Measurements from ENCODE around the gene PVALEF.

- TF ChIP-seq TAF1 (IDR thresholded peaks at IDR 0.05; ENCODE audit: low read depth) = no peak
- TF ChIP-seq ZBTB7A (IDR thresholded peaks at IDR 0.05; ENCODE audit: low read depth) = no peak
- TF ChIP-seq FOXM1 (IDR thresholded peaks at IDR 0.05; ENCODE audit: borderline replicate concordance, low read depth) = no peak
- no peak for TF ChIP-seq MAX (IDR thresholded peaks at IDR 0.05)
Observed at GRCh38 chr17:81161972-81162371, 3.3 kb upstream of the PVALEF start.

Measured in Ishikawa (cell line).